ENCODE data around the gene IGSF3. TPM values are rescaled to one million over a fixed set of nuclear protein-coding genes. Genes with fewer than 3 reads are reported as not detected.

Gene IGSF3
- total RNA-seq, 1 experiment from 2014 or later = 31.0 TPM

GRCh38 chr1:116560704-116561490 is 106.6 kb downstream of the IGSF3 start:
- no peak for DNase-seq (ENCODE audit: low spot score)

GRCh38 chr1:116559304-116559761 is 108.2 kb downstream of the IGSF3 start:
- DNase-seq (ENCODE audit: low spot score) = no peak

GRCh38 chr1:116558571-116558970 is 109.0 kb downstream of the IGSF3 start:
- DNase-seq (ENCODE audit: low spot score) = no peak

GRCh38 chr1:116558140-116558549 is 109.4 kb downstream of the IGSF3 start:
- DNase-seq (ENCODE audit: low spot score) = no peak

DNA sequence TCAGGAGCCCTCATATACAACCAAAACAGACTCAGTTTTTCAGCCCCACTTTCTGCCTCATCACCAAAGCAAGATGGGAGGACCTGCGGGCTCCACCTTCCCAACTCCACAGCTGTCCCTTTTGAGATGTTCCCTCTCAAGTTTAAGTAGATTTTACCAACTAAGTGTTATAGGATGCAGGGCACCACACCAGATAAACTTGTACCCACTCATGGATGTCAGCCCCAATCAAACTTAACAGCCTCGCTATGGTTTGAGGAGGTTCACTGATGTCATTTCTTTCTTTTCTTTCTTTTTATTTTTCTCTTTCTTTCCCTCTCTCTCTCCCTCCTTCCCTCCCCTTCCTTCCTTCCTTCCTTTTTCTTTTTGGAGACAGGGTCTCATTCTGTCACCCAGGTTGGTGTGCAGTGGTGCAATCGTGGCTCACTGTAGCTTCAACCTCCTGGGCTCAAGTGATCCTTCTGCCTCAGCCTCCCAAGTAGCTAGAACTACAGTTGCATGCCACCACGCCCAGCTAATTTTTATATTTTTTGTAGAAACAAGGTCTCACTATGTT is 110.1 kb downstream of the IGSF3 start:
- no peak for DNase-seq (ENCODE audit: low spot score)

DNA sequence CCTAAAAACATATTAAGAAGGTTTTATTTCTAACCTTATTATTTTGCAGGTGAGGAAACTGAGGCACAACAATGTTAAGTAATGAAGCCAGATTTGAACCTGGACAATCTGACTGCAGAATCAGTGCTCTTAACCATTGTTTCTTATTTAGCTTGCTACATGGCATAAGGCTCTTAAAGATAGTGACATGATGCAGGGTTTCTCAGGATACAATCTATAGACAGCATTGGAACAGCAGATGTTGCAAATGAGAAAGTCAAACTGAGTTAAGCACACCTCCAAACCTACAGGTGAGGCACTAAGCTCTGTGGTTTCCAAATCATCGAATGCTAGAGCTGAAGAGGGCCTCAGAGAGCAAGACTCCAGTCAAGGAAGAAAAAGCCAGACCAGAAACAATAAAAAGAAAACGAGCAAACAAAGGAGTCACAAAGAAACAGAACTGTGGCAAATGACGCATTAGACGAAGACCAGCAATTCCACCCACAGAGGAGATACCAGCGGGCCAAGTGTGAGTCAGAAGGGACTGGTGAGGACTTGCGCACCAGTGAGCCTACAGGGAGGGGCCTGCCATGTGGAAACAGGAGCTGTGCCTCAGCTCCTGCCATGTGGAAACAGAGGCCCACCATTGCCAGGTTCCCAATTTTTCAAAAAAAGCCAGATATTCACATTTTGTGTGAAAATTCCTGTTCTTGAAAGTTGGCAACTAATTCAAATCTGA is 111.1 kb downstream of the IGSF3 start:
- DNase-seq (ENCODE audit: low spot score) = peak; percentile 85

DNA sequence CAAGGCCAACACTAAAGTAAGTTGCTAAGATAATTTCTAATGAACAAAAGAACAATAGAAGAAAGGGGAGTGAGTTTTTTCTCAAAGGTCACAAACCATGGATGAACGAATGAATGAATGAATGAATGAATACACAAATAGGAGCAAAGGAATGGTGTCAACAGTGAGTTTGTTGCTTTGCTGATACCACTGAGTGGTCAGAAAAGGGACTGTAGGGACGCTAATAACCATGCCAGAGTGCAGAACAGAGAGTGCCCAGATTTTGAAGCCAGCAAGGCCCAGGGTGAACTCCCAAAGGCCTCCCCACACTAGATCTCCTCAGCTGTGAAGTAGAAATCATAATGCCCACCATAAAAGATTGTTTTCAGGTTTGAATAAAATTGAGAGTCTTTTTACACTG is 112.6 kb downstream of the IGSF3 start:
- DNase-seq (ENCODE audit: low spot score) = no peak

DNA sequence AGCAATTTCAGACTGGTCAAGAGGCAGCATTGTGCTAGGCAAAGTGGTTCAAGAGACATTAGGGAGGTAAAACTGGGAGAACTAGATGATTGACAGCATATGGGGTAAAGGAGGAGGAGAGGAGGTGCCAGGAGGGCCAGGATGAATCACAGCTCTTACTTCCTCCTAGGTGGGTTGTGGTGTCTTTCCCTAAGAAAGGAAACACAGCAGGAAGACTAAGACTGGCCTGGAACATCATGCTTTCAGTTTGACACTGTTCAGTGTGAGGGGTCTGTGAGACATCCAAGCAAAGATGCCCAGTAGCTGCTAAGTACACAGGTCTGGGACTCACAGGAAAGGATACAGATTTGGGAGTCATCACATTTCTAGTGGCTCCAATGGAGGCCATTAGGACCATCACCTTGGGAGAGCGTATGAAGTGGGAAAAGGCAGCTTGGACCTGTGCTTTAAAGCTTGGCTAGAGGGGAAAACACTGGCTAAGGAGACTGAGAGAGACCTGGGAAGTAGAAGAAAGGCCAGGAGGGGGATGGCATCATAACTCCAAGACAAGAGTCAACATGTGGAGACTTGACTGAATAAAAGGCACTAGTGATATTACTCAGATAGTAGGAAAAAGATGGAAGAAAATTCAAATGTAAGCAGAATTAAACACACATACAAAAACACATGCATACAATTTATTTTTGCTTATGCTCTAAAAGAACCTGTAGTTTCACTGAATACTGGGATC is 114.0 kb downstream of the IGSF3 start:
- DNase-seq (ENCODE audit: low spot score) = peak; percentile 56

GRCh38 chr1:116546354-116546977 is 121.1 kb downstream of the IGSF3 start:
- no peak for DNase-seq (ENCODE audit: low spot score)

- no peak for DNase-seq (ENCODE audit: low spot score)
Measured at GRCh38 chr1:116545359-116545705, 122.2 kb downstream of the IGSF3 start.

DNA sequence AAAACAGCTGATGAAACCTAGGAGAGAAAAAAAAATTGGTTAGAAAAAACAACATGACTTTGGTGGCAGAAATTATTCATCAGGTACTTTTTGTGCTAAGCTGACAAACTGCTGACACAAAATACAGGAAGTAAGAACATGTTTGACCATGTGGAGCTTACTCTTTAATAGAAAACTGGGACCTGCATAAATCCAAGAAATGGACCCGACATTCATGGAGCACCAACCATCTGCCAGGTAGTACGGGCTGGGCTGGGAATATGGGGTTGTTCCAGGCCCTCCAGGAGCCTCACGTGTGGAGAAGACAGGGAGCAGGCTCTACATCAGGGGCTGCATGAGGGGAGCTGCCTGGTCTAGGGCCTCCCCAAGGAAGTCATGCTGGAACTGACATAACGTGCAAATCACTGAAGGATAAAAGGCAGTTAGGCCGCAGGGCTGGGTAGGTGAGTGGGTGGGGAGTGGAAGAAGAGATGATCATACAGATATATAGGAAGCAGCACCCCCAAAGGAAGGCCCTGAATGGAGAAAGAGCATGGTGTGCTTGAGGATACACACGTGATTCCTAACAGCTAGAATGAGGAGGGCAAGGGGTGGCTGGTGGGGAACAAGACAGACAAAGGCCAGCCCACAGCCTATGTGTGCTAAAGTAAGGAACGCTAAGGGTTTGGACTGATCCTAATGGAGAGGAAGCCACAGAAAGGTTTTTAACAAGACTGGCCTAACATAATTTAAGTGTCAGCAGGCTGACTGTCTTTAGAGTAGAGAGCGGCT is 122.8 kb downstream of the IGSF3 start:
- no peak for DNase-seq (ENCODE audit: low spot score)

GRCh38 chr1:116540088-116540487 is 127.4 kb downstream of the IGSF3 start:
- no peak for DNase-seq (ENCODE audit: low spot score)

DNA sequence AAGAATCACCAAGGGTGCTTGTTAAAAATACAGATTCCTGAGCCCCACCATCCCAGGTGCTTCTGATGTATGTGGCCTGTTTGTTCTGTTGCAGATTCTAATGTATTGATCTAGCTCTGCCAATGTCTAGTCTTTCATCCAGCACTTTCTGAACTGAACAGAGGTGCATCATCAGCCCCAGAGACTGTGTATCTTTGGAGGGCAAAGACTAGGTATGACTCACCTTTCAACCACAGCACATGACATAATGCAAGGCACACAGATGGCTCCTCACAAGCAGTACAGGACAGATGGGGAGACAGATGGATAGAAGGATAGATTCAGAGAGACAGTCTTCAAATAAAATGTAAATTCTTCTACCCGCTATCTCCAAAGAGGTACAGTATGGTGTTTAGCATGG is 129.0 kb downstream of the IGSF3 start:
- DNase-seq (ENCODE audit: low spot score) = peak; percentile 61

DNA sequence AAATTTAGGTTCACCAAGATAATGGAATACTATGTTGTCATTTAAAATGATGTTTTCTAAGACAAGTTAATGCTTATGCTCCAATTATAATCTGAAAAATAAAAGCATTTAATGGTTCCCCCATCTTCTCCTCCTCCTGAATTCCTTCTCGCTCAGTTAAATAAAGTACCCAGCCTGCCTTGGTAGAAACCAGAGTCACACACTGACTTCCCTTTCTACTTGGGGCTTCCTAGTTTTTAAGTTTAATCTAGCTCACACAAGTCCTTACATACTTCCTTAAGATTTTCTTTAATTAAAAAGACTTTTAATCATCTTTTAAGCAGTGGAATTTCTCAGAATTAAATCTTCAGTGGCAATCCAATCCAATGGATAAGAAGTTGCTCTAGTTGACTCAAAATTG is 129.6 kb downstream of the IGSF3 start:
- DNase-seq (ENCODE audit: low spot score) = no peak

DNA sequence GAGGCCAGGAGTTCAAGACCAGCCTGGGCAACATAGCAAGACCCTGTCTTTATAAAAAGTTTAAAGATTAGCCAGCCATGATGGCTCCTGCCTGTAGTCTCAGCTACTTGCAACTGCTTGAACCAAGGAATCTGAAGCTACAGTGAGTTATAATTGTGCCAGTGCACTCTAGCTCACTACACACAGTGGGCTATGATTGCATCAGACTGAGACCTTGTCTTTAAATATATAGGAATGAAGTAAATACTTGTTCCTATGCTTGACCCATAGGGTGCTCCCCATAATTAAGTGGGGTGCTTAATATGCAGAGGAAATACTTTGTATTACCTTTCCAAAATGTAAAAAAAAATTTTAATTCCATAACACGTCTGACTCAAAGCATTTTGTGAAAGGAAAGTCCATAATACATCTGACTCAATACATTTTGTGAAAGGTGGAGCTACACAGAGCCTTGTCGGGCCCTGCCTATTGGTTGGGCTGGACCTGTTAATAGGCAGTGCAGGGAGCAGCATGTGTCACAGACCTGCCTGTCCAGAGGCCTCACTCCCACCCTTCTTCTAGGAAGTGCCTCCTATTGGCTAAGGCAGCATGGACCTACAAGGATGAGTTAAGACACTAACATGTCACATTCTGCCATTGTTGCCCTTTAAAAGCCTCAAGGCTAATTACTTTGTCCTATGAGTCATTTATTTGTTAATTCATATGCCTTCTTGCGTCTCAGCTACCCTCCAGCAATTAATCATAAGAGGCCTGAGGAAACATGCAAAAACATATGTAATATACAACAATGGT is 130.3 kb downstream of the IGSF3 start:
- DNase-seq (ENCODE audit: low spot score) = peak; percentile 44

DNA sequence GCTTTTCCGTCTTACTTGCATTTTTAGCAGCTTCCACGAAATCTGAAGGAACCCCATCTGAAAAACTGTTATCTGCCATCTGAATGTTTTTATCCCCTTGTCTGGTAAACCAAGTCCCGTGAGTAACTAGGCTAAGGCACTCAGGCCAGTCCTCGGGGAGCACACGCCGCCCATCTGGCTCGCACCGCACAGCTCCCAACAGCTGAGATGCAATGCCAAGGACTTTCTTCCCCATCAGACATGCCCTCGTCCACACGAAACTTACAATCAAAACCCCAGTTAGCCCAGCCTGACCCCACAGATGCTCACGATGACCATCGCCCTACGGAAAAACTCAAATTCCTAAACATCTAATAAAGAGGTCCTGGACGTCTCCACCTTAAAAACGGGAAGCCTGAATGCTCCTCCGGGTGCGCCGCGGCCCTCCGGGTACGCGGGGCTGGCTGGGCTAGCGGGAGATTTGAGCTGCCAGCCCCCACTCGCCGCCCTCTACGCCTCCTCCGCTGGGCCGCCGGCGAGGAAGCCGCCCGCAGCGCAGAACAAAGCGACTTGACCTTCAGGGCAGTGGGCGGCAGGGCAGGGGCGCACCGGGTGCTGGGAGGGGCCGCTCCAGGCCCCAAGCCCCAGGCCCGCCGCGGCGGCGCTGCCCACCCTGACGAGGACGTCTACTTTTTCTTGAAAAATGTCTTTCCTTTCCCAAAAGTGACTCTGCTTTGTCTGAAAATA is 133.4 kb downstream of the IGSF3 start:
- no peak for DNase-seq (ENCODE audit: low spot score)

DNA sequence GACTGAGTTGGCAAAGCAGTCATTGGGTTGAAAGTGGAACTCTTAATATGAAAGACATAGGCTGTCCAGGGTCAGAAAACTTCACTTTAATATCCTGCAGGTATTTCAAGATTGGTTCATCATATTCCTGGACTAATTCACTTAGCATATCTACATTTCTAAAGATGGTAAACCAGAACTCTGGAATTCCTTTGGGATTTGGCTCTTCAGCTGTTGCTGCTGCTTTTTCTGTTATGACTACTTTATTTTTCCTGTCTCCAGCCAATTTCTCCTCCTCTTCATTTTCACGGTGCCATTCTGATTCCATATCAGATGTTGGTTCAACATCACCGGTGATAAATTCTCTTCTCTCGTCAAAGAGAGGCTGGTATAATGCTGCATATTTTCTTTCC is 134.1 kb downstream of the IGSF3 start:
- DNase-seq (ENCODE audit: low spot score) = no peak

- DNase-seq (ENCODE audit: low spot score) = no peak
Measured at GRCh38 chr1:116532671-116533428, 134.7 kb downstream of the IGSF3 start.

GRCh38 chr1:116531917-116532316 is 135.6 kb downstream of the IGSF3 start:
- no peak for DNase-seq (ENCODE audit: low spot score)

All from HT-29 (cell line).